ENCODE results near the gene ACTC1. TPM values are rescaled to one million over a fixed set of nuclear protein-coding genes. Genes with fewer than 3 reads are reported as not detected.

The ACTC1 gene
- total RNA-seq, 2 donors from 2014 or later, result 4.9 TPM; not detected in 1

DNA sequence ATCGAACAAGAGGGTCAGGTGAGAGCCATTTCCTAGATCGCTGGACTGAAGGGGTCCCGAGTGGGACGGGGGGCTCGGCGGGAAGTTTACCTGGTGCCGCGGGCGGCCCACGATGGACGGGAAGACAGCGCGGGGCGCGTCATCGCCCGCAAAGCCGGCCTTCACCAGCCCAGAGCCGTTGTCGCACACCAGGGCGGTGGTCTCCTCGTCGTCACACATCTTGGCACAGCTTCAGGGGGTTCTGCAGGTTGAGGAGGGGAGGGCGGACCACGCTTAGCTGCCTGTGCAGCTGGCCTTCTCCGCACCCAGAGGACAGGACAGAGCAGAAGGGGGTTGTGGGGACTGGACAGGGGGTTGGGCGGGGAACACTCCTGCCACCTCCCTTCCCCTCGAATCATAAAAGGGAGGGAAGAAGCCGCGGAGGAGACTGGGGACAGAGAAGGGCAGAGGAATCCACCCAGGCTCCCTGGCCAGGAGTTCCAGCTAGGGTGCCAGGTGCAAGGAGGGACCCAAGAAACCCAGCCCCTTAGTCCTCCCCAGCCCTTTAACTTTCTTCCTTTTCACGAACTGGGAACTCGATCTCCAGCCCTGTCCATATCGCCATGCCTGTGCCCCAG lies 651 bp downstream of the ACTC1 start:
- TF ChIP-seq, protein P1, sequence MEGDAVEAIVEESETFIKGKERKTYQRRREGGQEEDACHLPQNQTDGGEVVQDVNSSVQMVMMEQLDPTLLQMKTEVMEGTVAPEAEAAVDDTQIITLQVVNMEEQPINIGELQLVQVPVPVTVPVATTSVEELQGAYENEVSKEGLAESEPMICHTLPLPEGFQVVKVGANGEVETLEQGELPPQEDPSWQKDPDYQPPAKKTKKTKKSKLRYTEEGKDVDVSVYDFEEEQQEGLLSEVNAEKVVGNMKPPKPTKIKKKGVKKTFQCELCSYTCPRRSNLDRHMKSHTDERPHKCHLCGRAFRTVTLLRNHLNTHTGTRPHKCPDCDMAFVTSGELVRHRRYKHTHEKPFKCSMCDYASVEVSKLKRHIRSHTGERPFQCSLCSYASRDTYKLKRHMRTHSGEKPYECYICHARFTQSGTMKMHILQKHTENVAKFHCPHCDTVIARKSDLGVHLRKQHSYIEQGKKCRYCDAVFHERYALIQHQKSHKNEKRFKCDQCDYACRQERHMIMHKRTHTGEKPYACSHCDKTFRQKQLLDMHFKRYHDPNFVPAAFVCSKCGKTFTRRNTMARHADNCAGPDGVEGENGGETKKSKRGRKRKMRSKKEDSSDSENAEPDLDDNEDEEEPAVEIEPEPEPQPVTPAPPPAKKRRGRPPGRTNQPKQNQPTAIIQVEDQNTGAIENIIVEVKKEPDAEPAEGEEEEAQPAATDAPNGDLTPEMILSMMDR (IDR thresholded peaks at IDR 0.05), result no peak
- H3K4me1 ChIP-seq, result no peaks in the 10 kb centered on the region
- no peak for DNase-seq
- intact Hi-C loops (cut with DNase I), result no loop called here
- no peak overlapping the region for H3K9ac ChIP-seq (ENCODE audit: low read depth in 2 of 2, low read length in 2 of 2)
- H3K27me3 ChIP-seq, result peaks cover 15% of the 10 kb centered on the region
- no peak overlapping the region for H3K4me3 ChIP-seq
- no peaks in the 10 kb centered on the region for H3K36me3 ChIP-seq
- no peak overlapping the region for H3K27ac ChIP-seq
- no peaks in the 10 kb centered on the region for H3K9me3 ChIP-seq

DNA sequence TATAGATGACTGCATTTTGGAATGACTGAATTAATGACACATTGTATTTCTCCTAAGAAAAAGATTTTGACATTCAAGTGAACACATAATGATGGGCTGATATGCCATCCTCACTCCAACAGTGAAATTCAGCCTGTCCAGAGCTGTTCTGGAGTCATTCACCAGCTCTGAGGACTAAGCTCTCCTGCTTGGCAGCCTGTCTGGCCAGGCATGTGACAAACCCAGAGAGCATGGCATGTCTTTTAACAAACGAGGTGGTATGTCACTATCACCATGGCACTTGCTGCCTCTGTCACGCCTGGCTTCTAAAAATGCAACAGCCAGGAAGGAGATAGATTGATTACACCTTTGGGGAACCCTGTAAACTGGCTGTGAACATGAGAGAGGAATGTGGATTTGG lies 1.4 kb downstream of the ACTC1 start:
- H3K9ac ChIP-seq (ENCODE audit: low read depth in 2 of 2, low read length in 2 of 2), result no peak overlapping the region
- no peaks in the 10 kb centered on the region for H3K9me3 ChIP-seq
- no peaks in the 10 kb centered on the region for H3K36me3 ChIP-seq
- peaks cover 15% of the 10 kb centered on the region for H3K27me3 ChIP-seq
- no peak overlapping the region for H3K27ac ChIP-seq
- intact Hi-C loops (cut with DNase I), result no loop called here
- no peaks in the 10 kb centered on the region for H3K4me1 ChIP-seq
- no peak overlapping the region for H3K4me3 ChIP-seq
- no peak for DNase-seq
- TF ChIP-seq, protein P1 (IDR thresholded peaks at IDR 0.05), result no peak

DNA sequence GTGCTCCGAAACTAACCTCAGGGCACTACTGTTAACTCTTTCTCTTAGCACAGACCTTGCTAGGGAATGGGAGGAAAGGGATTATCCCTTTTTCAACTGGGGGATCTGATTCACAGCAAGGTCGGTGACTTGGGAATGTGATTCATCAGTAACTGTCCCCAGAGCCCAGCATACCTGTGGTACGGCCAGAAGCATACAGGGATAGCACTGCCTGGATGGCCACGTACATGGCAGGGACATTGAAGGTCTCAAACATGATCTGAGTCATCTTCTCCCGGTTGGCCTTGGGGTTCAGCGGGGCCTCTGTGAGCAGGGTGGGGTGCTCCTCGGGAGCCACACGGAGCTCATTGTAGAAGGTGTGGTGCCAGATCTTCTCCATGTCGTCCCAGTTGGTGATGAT lies 2.3 kb downstream of the ACTC1 start:
- DNase-seq, result no peak
- Histone ChIP-seq H3K36me3 (no peaks in the 10 kb centered on the region), H3K9ac (ENCODE audit: low read depth in 2 of 2, low read length in 2 of 2) (no peak overlapping the region), H3K27ac (no peak overlapping the region), H3K9me3 (no peaks in the 10 kb centered on the region), H3K4me1 (no peaks in the 10 kb centered on the region), H3K4me3 (no peak overlapping the region), H3K27me3 (peaks cover 15% of the 10 kb centered on the region)
- TF ChIP-seq, protein P1 (IDR thresholded peaks at IDR 0.05), result no peak
- intact Hi-C loops (cut with DNase I), result no loop called here

DNA sequence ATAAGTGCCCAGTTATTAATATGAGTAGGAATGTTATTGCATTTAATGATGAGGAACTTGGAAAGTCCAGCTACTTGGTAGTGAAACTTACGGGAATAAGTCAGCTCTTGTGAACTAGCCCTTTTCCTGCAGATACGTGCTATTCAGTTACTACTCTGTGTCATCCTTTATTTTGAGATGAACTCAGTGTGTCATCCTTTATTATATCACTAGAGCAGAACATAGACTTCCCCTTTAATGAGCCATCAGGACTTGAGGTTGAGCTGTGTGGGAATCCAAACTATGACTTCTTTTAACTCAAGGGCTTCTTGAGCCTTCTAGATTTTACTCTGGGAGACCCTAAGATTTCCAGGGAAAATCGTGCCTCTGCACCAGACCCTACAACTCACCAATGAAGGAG lies 3.6 kb downstream of the ACTC1 start:
- no peaks in the 10 kb centered on the region for H3K9me3 ChIP-seq
- intact Hi-C loops (cut with DNase I), result no loop called here
- no peak overlapping the region for H3K27ac ChIP-seq
- H3K36me3 ChIP-seq, result no peaks in the 10 kb centered on the region
- TF ChIP-seq, protein P1 (IDR thresholded peaks at IDR 0.05), result no peak
- H3K9ac ChIP-seq (ENCODE audit: low read depth in 2 of 2, low read length in 2 of 2), result no peak overlapping the region
- DNase-seq, result no peak
- no peaks in the 10 kb centered on the region for H3K4me1 ChIP-seq
- H3K27me3 ChIP-seq, result peaks cover 15% of the 10 kb centered on the region
- H3K4me3 ChIP-seq, result no peak overlapping the region

DNA sequence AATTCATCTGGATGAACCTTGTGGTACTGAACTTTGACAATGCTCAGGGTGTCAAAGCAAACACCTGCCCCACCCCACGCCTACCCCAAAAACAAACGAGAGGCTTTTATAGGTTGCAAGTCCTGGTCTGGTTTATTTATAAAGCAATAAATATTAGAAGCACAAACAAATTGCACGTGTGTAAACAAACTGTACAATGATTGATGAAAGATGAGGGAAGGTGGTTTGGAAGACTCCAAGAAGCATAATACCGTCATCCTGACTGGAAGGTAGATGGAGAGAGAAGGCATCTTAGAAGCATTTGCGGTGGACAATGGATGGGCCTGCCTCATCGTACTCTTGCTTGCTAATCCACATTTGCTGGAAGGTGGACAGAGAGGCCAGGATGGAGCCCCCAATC lies 5.2 kb downstream of the ACTC1 start:
- no peak overlapping the region for H3K9ac ChIP-seq (ENCODE audit: low read depth in 2 of 2, low read length in 2 of 2)
- H3K4me1 ChIP-seq, result no peaks in the 10 kb centered on the region
- no peak overlapping the region for H3K4me3 ChIP-seq
- H3K9me3 ChIP-seq, result no peaks in the 10 kb centered on the region
- DNase-seq, result no peak
- no peaks in the 10 kb centered on the region for H3K36me3 ChIP-seq
- H3K27ac ChIP-seq, result no peak overlapping the region
- intact Hi-C loops (cut with DNase I), result no loop called here
- TF ChIP-seq, protein P1 (IDR thresholded peaks at IDR 0.05), result no peak
- H3K27me3 ChIP-seq, result peaks cover 8% of the 10 kb centered on the region
